ENCODE data around the gene BABAM1.

Gene BABAM1

DNA sequence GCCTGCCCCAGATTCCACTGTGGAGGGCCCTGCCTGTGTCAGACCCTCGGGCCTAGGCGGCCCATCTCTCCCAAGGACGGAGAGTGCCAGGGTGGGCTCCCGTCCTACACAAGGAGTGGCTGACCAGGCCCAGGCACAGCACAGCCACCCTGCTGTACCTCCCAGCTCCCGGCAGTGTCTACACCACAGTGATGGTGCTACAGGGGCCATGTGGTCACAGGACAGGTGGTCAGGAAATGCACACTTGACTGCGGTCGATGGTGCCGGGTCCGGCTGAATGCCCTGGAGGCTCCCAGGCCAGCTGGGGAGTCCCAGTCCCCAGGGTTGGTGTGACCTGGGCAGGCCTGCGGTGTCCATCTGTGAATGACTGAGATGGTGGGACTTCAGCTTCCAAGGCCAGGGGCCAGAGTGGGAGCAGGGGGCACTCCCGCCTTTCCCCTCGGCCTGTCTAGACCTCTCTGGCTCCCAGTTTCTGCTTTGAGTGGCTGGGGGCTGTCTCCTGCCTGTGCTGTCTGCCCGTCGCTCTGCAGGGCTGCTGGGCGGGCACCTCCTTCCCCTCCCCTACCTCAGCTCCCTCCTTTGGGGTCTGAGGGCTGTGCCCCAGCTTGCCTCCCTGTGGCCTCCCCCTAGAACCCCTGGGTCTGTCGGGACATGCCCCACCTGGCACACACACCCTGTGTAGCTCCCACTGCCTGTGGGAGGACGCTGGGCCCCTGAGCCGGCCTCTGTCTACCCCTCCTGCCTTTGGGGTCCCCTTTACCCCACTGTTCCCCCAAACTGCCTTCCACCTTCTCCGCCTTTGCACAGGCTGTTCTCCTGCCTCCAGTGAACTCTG, 54.6 kb downstream of the BABAM1 start:
- TF ChIP-seq, protein P1, sequence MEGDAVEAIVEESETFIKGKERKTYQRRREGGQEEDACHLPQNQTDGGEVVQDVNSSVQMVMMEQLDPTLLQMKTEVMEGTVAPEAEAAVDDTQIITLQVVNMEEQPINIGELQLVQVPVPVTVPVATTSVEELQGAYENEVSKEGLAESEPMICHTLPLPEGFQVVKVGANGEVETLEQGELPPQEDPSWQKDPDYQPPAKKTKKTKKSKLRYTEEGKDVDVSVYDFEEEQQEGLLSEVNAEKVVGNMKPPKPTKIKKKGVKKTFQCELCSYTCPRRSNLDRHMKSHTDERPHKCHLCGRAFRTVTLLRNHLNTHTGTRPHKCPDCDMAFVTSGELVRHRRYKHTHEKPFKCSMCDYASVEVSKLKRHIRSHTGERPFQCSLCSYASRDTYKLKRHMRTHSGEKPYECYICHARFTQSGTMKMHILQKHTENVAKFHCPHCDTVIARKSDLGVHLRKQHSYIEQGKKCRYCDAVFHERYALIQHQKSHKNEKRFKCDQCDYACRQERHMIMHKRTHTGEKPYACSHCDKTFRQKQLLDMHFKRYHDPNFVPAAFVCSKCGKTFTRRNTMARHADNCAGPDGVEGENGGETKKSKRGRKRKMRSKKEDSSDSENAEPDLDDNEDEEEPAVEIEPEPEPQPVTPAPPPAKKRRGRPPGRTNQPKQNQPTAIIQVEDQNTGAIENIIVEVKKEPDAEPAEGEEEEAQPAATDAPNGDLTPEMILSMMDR (IDR thresholded peaks at IDR 0.05; ENCODE audit: borderline replicate concordance, control extremely low read depth, extremely low read depth, insufficient read depth, missing control alignments), result no peak
- in situ Hi-C loops (cut with MboI; ENCODE audit: low sequenced_read_pairs, unreplicated experiment), result no loop called here
- DNase-seq (ENCODE audit: low spot score), result no peak

DNA sequence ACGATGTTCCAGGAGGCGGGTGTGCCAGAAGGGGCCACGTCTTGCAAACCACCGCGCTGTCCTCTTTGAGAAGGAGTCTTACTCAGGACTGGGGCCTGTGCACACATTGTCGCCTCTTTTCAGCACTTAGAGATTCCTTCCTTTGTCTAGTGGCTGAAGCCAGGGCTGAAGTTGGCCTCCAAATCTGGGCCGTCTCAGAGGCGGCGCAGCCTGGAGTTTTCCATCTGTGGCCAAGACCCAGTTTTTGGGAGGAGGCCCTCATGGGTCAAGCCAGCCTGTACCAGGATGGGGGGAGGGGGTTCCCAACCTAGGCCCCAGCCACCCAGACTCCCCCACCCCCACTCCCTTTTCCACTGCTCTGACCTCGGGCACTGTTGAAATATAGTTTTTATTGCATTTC, 55.6 kb downstream of the BABAM1 start:
- in situ Hi-C loops (cut with MboI; ENCODE audit: low sequenced_read_pairs, unreplicated experiment), result no loop called here
- no peak for DNase-seq (ENCODE audit: low spot score)
- TF ChIP-seq, protein P1 (IDR thresholded peaks at IDR 0.05; ENCODE audit: borderline replicate concordance, control extremely low read depth, extremely low read depth, insufficient read depth, missing control alignments), result no peak

DNA sequence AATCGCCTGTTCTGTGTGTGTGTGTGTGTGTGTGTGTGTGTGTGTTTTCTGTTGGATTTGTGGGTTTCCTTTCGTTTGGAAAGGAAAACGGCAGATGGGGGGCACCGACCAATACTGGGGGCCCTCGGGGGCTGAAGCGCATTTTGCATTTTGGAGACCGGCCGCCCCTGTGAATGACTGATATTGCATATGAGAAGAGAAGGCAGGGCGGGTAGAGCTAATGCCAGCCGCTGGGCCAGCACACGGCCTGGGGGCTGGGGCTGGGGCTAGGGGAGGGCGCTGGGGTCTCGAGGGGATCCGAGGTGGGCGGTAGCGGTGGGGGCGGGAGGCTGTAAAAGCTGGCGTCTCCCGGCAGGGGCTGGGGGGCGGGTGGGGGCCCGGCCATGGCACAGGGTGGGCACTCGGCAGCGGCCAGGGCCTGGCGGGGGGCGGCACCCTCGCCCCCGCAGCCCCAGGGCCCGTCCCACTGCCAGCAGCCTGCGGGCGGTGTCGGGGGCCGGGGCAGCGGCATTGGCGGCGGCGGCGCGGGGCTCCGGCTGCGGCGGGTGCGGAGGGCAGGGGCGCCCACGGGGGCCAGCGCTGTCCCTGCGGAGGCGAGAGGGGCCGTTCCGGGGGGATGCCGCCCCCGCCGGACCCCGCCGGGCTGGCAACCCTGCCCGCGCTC, 56.2 kb downstream of the BABAM1 start:
- TF ChIP-seq, protein P1 (IDR thresholded peaks at IDR 0.05; ENCODE audit: borderline replicate concordance, control extremely low read depth, extremely low read depth, insufficient read depth, missing control alignments), result no peak
- in situ Hi-C loops (cut with MboI; ENCODE audit: low sequenced_read_pairs, unreplicated experiment), result no loop called here
- no peak for DNase-seq (ENCODE audit: low spot score)

DNA sequence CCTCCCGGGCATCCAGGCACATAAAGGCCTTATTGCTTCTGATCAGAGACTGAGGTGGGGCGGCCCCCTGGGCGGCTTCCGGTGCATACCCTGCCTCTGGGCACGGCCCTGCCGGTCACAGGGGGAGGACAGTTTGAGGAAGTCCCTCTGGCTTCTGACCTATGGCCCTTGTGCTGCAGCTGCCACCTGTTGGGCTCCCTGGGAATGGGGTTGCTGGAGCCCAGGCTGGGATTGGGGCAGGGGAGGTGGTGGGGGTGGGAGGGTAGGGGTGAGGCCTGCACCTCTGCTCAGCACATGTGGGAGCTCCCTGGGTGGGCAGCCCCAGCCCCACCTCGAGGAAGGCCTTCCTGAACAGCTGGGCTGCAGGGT, 56.7 kb downstream of the BABAM1 start:
- TF ChIP-seq, protein P1 (IDR thresholded peaks at IDR 0.05; ENCODE audit: borderline replicate concordance, control extremely low read depth, extremely low read depth, insufficient read depth, missing control alignments), result no peak
- peak; percentile 70 for DNase-seq (ENCODE audit: low spot score)
- in situ Hi-C loops (cut with MboI; ENCODE audit: low sequenced_read_pairs, unreplicated experiment), result no loop called here

DNA sequence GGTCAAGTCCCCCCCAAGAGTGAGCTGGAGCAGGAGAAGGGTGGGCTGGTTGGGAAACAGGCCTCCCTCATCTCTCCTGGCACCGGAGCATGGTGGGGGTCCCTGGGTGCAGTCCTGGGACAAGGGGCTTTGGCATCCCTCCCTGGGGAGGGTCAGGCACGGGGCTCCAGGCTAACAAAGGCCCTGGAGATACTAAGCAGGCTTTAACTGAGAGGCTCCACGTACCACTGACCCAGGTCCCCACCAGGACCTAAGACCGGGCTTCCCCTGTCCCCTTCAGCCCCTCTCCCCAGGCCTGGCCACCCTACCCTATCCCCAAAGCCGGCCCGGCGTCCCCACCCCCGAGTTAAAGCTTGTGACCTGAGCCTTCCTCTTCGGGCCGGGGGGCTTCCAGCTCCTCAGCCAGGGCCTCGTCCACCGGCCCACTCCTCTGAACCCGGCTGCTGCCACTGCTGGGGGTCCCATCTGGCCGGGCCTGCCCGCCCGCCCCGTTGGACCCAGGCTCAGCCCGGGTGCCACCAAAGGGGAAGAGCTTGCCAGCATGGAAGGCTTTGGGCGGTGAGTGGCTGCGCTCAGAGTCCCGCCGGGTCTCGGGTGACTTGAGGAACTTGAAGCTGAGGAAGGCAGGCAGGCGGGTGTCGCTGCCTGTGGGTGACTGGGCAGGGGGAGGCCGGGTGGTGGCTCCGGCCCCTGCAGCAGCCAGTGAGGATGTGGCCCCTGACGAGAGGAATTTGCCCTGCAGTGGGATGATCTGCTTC, 57.3 kb downstream of the BABAM1 start:
- in situ Hi-C loops (cut with MboI; ENCODE audit: low sequenced_read_pairs, unreplicated experiment), result no loop called here
- TF ChIP-seq, protein P1 (IDR thresholded peaks at IDR 0.05; ENCODE audit: borderline replicate concordance, control extremely low read depth, extremely low read depth, insufficient read depth, missing control alignments), result no peak
- DNase-seq (ENCODE audit: low spot score), result no peak

DNA sequence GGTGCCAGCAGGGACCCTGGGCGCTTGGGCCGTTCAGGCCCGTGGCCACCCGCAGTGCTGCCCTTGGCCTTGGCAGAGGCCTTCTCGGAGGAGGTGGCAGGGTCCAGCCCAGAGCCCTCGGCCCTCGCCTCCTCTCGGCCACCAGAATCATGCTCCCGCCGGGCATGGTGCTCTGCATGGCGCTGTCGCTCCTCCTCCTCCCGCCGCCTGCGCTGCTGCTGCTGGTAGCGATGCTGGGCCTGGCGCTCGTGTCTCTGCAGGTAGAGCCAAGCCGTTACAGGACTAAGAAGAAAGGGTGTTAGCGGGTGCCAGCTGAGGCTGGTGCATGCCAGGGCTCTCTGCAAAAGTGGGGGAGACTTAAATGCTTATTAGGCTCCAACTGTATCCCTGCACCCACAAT, 57.9 kb downstream of the BABAM1 start:
- DNase-seq (ENCODE audit: low spot score), result no peak
- TF ChIP-seq, protein P1 (IDR thresholded peaks at IDR 0.05; ENCODE audit: borderline replicate concordance, control extremely low read depth, extremely low read depth, insufficient read depth, missing control alignments), result no peak

More for the DNA sequence above, 57.9 kb downstream of the BABAM1 start:
- in situ Hi-C loops (cut with MboI; ENCODE audit: low sequenced_read_pairs, unreplicated experiment), result no loop called here
